ENCODE measurements around the gene EEIG1. TPM values are rescaled to one million over a fixed set of nuclear protein-coding genes. Genes with fewer than 3 reads are reported as not detected.

The EEIG1 gene
- total and polyA plus RNA-seq, 2 experiments from 2014 or later = 11.2 to 22.4 TPM

- Mint-ChIP-seq H3K27me3 (ENCODE audit: insufficient read depth, low read depth, poor library complexity) (peaks cover 8% of the 10 kb centered on the region), H3K4me3 (no peak overlapping the region), H3K27ac (no peak overlapping the region), H3K9me3 (no peaks in the 10 kb centered on the region; the same call in 2 of the 3 replicates), H3K4me1 (no peaks in the 10 kb centered on the region; the same call in 2 of the 3 replicates), H3K36me3 (ENCODE audit: low read depth) (no peaks in the 10 kb centered on the region)
- TF ChIP-seq JUNB (IDR thresholded peaks at IDR 0.05; ENCODE audit: unreplicated experiment) = no peak
- no peak for TF ChIP-seq ZNF331 (CRISPR knock-in tag; IDR thresholded peaks at IDR 0.05; ENCODE audit: low read depth)
- TF ChIP-seq REST (IDR thresholded peaks at IDR 0.05; ENCODE audit: unreplicated experiment) = no peak
- no peak for TF ChIP-seq STAT1 (IDR thresholded peaks at IDR 0.05; ENCODE audit: unreplicated experiment)
- TF ChIP-seq POLR2AphosphoS5 (IDR thresholded peaks at IDR 0.05; ENCODE audit: low read depth) = no peak
- TF ChIP-seq ZNF462 (CRISPR knock-in tag; IDR thresholded peaks at IDR 0.05) = no peak
- TF ChIP-seq CREB1 (CRISPR knock-in tag; IDR thresholded peaks at IDR 0.05; ENCODE audit: low read depth) = no peak
- TF ChIP-seq NANOG (IDR thresholded peaks at IDR 0.05; ENCODE audit: borderline replicate concordance) = no peak
- no peak for TF ChIP-seq CTCF (conservative IDR thresholded peaks at IDR 0.05; ENCODE audit: low read depth in 2 of 2)
- no peak for TF ChIP-seq ETS1 (IDR thresholded peaks at IDR 0.05)
- TF ChIP-seq ZNF114 (CRISPR knock-in tag; IDR thresholded peaks at IDR 0.05) = no peak
- no peak for TF ChIP-seq EZH2phosphoT487 (IDR thresholded peaks at IDR 0.05; ENCODE audit: unreplicated experiment)
- no peak for TF ChIP-seq EZH2 (IDR thresholded peaks at IDR 0.05; ENCODE audit: low read depth, unreplicated experiment)
- no peaks in the 10 kb centered on the region for H3F3A ChIP-seq (replicated peaks; ENCODE audit: low read depth)
- DNase-seq (ENCODE audit: low spot score) = no peak
- no peak overlapping the region for H3K4me2 ChIP-seq
- no peaks in the 10 kb centered on the region for H3K27me3 ChIP-seq (ENCODE audit: insufficient read depth)
- H3K9me2 ChIP-seq (ENCODE audit: insufficient read depth) = no peaks in the 10 kb centered on the region
- no peak for ATAC-seq
- H2AFZ ChIP-seq = no peak overlapping the region
- H4K20me1 ChIP-seq (replicated peaks; ENCODE audit: insufficient read depth) = no peaks in the 10 kb centered on the region
- no peaks in the 10 kb centered on the region for H3K4me1 ChIP-seq (ENCODE audit: insufficient read depth)
- no peaks in the 10 kb centered on the region for H3K79me2 ChIP-seq (replicated peaks; ENCODE audit: insufficient read depth)
- no peaks in the 10 kb centered on the region for H3K36me3 ChIP-seq (ENCODE audit: insufficient read depth)
- H3K4me3 ChIP-seq = no peak overlapping the region
- H3K27ac ChIP-seq (ENCODE audit: low read depth) = no peak overlapping the region
Observed at GRCh38 chr9:128021098-128021497, 40.3 kb upstream of the EEIG1 start.
